ENCODE data around the gene CSPG4. TPM values are rescaled to one million over a fixed set of nuclear protein-coding genes. Genes with fewer than 3 reads are reported as not detected.

Gene CSPG4
- total and polyA plus RNA-seq, 2 of the 13 experiments (the other 11 are each of a cell fraction or from before 2014, with no cell fraction given) = 0.01 to 0.04 TPM

DNA sequence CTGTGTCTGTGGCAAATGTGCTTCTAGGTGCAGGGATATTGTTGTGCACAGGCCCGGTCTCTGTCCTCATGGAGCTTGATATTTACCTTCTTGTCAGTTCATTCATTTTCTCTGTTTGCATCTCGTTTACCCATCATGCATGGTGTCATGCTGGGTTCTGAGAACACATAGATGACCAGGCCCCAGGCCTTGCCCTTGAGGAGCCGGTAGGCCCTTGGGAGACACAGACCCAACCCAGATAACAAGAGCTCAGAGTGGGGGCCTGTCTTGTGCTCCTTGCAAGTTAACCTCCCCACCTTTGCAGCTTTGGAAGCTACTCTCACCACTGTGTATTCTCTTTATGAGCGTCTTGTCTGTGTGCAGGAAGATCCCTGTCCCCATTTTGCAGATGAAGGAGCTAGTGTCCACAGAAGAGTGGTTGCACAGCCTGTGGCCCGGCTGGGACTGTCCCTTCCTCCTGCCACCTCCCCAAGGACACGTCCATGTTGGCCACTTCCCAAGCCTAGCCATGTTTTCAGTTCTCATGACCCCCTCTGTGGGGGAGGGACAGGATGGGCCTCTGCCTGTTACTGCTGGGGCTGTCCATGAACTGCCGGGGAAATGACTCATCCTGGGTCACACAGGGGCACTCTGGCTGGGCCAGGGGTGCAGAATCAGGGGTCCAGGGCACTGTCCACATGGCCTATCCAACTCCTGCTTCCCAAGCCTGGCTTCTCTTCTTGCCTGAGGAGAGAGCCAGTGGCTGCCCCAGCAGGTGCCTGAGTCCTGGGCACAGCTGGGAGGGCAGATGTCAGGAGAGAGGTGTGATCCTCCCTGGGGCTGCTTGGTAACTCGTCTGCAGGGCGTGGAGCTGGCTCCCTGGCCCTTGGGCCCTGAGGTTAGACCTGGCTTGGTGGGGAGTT lies 61.5 kb downstream of the CSPG4 start (continued):
- TF ChIP-seq, protein P1, sequence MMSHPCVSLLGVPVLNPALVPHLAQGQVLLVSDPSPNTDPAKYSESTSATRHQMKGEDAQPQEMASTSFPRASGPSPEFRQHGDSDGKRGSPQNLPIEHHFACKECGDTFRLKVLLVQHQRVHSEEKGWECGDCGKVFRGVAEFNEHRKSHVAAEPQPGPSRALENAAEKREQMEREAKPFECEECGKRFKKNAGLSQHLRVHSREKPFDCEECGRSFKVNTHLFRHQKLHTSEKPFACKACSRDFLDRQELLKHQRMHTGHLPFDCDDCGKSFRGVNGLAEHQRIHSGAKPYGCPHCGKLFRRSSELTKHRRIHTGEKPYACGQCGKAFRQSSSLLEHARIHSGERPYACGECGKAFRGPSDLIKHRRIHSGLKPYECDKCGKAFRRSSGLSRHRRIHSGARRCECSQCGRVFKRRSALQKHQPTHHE (CRISPR knock-in tag; IDR thresholded peaks at IDR 0.05; ENCODE audit: borderline replicate concordance) = no peak
- TF ChIP-seq GABPB1 (CRISPR knock-in tag; IDR thresholded peaks at IDR 0.05) (peak; percentile 59), HINFP (CRISPR knock-in tag; IDR thresholded peaks at IDR 0.05; ENCODE audit: low read depth) (no peak), DMAP1 (CRISPR knock-in tag; IDR thresholded peaks at IDR 0.05) (no peak), NFE2L1 (CRISPR knock-in tag; IDR thresholded peaks at IDR 0.05; ENCODE audit: borderline replicate concordance) (no peak), SRSF9 (IDR thresholded peaks at IDR 0.05; ENCODE audit: borderline replicate concordance, insufficient read depth, low read depth, low read length, poor library complexity, severe bottlenecking) (no peak), XRCC5 (optimal IDR thresholded peaks at IDR 0.05; ENCODE audit: low read length) (peak; percentile 78), PRPF4 (IDR thresholded peaks at IDR 0.05; ENCODE audit: low read depth, low read length, poor library complexity, severe bottlenecking) (no peak), ZFAT (CRISPR knock-in tag; conservative IDR thresholded peaks at IDR 0.05) (no peak), ZNF780A (CRISPR knock-in tag; IDR thresholded peaks at IDR 0.05) (no peak), SETDB1 (CRISPR knock-in tag; IDR thresholded peaks at IDR 0.05; ENCODE audit: borderline replicate concordance) (no peak), ZNF33A (CRISPR knock-in tag; IDR thresholded peaks at IDR 0.05; ENCODE audit: borderline replicate concordance) (no peak), SYNCRIP (IDR thresholded peaks at IDR 0.05; ENCODE audit: insufficient read depth, low read depth, low read length) (no peak), PTBP1 (IDR thresholded peaks at IDR 0.05; ENCODE audit: low read depth, low read length, poor library complexity, severe bottlenecking) (no peak), RNF2 (conservative IDR thresholded peaks at IDR 0.05; ENCODE audit: low read depth) (no peak), ZEB1 (IDR thresholded peaks at IDR 0.05; ENCODE audit: insufficient replicate concordance, low read depth) (no peak), PCBP2 (optimal IDR thresholded peaks at IDR 0.05; ENCODE audit: low read depth, low read length, poor library complexity, severe bottlenecking) (no peak), GTF3A (CRISPR knock-in tag; conservative IDR thresholded peaks at IDR 0.05) (no peak), ZBTB26 (CRISPR knock-in tag; IDR thresholded peaks at IDR 0.05; ENCODE audit: borderline replicate concordance) (no peak)
- TF ChIP-seq, protein P2, sequence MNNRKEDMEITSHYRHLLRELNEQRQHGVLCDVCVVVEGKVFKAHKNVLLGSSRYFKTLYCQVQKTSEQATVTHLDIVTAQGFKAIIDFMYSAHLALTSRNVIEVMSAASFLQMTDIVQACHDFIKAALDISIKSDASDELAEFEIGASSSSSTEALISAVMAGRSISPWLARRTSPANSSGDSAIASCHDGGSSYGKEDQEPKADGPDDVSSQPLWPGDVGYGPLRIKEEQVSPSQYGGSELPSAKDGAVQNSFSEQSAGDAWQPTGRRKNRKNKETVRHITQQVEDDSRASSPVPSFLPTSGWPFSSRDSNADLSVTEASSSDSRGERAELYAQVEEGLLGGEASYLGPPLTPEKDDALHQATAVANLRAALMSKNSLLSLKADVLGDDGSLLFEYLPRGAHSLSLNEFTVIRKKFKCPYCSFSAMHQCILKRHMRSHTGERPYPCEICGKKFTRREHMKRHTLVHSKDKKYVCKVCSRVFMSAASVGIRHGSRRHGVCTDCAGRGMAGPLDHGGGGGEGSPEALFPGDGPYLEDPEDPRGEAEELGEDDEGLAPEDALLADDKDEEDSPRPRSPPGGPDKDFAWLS (CRISPR knock-in tag; IDR thresholded peaks at IDR 0.05; ENCODE audit: borderline replicate concordance) = no peak
- TF ChIP-seq, protein P3, sequence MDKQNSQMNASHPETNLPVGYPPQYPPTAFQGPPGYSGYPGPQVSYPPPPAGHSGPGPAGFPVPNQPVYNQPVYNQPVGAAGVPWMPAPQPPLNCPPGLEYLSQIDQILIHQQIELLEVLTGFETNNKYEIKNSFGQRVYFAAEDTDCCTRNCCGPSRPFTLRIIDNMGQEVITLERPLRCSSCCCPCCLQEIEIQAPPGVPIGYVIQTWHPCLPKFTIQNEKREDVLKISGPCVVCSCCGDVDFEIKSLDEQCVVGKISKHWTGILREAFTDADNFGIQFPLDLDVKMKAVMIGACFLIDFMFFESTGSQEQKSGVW (CRISPR knock-in tag; IDR thresholded peaks at IDR 0.05; ENCODE audit: borderline replicate concordance) = no peak

Data from HepG2 (cell line).